ENCODE results near the gene EPB41L1. TPM values are rescaled to one million over a fixed set of nuclear protein-coding genes. Genes with fewer than 3 reads are reported as not detected.

EPB41L1 gene
- total RNA-seq, 2 donors from 2014 or later = 17.5 to 18.1 TPM

DNA sequence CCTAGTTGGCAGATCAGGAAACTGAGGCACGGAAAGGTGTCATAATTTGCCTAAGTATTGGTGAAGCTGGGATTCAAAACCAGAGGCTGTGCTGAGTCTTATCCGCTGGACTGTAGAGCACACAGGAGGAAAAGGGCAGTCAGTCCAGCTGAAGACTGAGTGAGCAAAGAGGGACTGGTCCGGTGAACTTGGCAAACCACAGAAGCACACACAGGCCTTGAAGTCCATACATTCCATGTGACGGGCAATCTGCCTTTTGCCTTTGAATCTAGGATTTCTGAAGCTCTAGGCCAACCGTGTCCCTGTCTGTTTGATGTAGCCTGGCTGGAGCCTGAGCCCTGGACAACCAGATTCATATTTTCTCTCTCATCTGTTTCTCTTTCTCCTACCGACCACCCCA lies 34.3 kb upstream of the EPB41L1 start:
- Histone ChIP-seq H3K27ac (no peak overlapping the region), H3K36me3 (no peaks in the 10 kb centered on the region), H3K27me3 (no peaks in the 10 kb centered on the region), H3K9me3 (no peaks in the 10 kb centered on the region), H3K4me1 (no peaks in the 10 kb centered on the region), H3K4me3 (no peak overlapping the region)
- no peak for DNase-seq (ENCODE audit: low spot score)
- no peak for TF ChIP-seq CTCF (IDR thresholded peaks at IDR 0.05)

GRCh38 chr20:36120991-36121390 lies 33.5 kb upstream of the EPB41L1 start:
- no peak for TF ChIP-seq CTCF (IDR thresholded peaks at IDR 0.05)
- H3K36me3 ChIP-seq = no peaks in the 10 kb centered on the region
- no peak for DNase-seq (ENCODE audit: low spot score)
- H3K27me3 ChIP-seq = no peaks in the 10 kb centered on the region
- H3K9me3 ChIP-seq = no peaks in the 10 kb centered on the region
- no peaks in the 10 kb centered on the region for H3K4me1 ChIP-seq
- no peak overlapping the region for H3K4me3 ChIP-seq
- no peak overlapping the region for H3K27ac ChIP-seq

DNA sequence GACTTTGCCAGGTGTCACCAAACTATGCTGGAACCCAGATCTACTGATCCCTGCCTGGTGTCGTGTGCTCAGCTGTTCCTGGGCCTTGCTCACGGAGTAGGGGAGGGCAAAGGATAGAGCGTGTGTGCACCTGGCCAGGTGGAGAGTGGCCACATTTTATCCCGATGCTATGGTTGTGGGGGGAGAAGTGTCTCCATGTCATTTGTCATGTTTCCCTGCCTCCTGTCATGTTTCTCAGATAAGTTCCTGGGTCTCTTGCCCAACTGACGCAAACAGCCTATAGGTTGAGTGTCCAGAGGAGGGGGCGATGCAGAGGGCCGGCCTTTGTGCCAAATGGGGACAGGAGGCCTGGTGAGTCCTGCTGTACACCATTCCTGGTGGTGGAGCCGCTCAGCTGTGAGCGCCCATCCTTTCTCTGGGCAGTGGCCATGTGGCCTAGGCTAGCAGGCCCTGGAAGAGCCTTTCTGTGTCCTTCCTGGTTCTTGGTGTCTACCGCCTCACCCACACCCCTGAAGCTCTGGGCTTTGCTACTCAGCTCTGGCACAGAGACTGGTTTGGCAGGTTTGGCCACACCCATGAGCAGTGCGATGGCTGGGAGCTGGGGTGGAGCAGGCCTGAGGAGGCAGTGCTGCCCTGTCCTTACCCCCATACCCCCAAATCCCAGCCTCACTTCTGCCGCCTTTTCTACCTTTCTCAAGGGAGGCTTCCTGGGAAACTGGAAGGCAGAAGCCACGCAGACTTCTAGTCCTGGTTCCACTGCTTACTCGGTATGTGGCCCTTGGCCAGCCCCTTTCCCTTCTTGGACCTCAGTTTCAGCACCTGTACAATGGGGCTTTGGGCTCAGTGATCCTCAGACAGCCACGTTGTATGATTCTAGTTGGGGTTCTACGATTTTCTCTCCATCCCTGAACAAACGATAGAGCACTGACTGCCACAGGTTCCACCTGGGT lies 32.3 kb upstream of the EPB41L1 start:
- H3K4me3 ChIP-seq = no peak overlapping the region

GRCh38 chr20:36122931-36123288 lies 31.6 kb upstream of the EPB41L1 start:
- no peak for TF ChIP-seq CTCF (IDR thresholded peaks at IDR 0.05)
- Histone ChIP-seq H3K4me1 (no peaks in the 10 kb centered on the region), H3K27me3 (no peaks in the 10 kb centered on the region), H3K27ac (no peak overlapping the region), H3K4me3 (no peak overlapping the region), H3K36me3 (no peaks in the 10 kb centered on the region), H3K9me3 (no peaks in the 10 kb centered on the region)
- no peak for DNase-seq (ENCODE audit: low spot score)

More for the DNA sequence above, 32.3 kb upstream of the EPB41L1 start:
- H3K27me3 ChIP-seq = no peaks in the 10 kb centered on the region
- TF ChIP-seq CTCF (IDR thresholded peaks at IDR 0.05) = no peak
- no peak for DNase-seq (ENCODE audit: low spot score)
- no peaks in the 10 kb centered on the region for H3K4me1 ChIP-seq
- no peaks in the 10 kb centered on the region for H3K9me3 ChIP-seq
- no peaks in the 10 kb centered on the region for H3K36me3 ChIP-seq
- H3K27ac ChIP-seq = no peak overlapping the region

DNA sequence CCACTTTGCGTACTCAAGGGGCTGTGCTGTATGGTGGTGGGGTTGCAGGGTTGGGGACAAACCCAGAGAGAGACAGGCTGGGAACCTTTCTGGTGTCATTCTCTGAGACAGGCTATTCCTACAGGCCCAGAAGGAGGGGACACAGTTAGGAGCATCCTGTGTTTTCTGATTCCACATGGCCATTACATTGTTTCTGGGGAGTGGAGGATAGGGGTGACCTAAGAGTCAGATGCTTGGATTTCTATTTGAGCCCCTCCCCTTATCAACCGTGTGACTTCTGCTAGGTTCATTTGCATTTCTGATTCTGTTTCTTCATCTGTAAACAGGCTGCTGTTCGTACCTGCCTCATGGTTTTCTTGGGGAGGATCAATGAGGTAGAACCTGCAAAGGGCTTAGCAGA lies 29.4 kb upstream of the EPB41L1 start:
- no peak for DNase-seq (ENCODE audit: low spot score)
- TF ChIP-seq CTCF (IDR thresholded peaks at IDR 0.05) = no peak
- no peaks in the 10 kb centered on the region for H3K9me3 ChIP-seq
- no peak overlapping the region for H3K4me3 ChIP-seq
- no peaks in the 10 kb centered on the region for H3K36me3 ChIP-seq
- no peaks in the 10 kb centered on the region for H3K4me1 ChIP-seq
- H3K27me3 ChIP-seq = no peaks in the 10 kb centered on the region
- no peak overlapping the region for H3K27ac ChIP-seq
